Measurements from ENCODE around the gene UBE2G2.

DNA sequence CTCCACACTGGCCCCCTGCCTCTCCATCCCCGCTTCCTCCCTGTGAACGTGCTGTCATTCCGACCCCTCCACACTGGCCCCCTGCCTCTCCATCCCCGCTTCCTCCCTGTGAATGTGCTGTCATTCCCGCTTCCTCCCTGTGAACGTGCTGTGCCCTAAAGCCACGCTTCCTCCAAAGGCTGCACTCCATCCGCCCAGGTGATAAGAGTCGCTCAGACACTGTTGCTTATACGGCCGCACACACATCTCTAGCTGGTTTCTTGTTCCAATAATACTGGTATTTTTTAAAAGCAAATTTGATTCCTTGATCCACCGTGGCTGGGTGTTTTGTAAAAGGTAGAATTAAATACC is 51.0 kb downstream of the UBE2G2 start:
- TF ChIP-seq POLR2A (IDR thresholded peaks at IDR 0.05; ENCODE audit: low read depth, low read length) (no peak), POLR2AphosphoS5 (IDR thresholded peaks at IDR 0.05; ENCODE audit: low read depth, low read length) (no peak), TAF1 (IDR thresholded peaks at IDR 0.05; ENCODE audit: borderline replicate concordance, low read depth, low read length) (no peak)

Measured in GM12892 (cell line).